Endothelial cell (in vitro differentiated cells): ENCODE data around the gene RPN2. TPM values are rescaled to one million over a fixed set of nuclear protein-coding genes. Genes with fewer than 3 reads are reported as not detected.
A peak's percentile ranks its signal among the peaks of the same experiment; 100 is the strongest.

ENCODE experiments used
- DNase-seq: peaks from one replicate; pipeline ENCODE4 v3.0.0; 2021; ENCODE audit warnings: low spot score
- H3K27ac Mint-ChIP-seq: one replicate; pipeline ENCODE4 v1.8.0; 2021; ENCODE audit warnings: mixed read lengths, inconsistent platforms; ENCODE audit not compliant: unreplicated experiment
- H3K27me3 Mint-ChIP-seq: one replicate; pipeline ENCODE4 v1.8.0; 2021; ENCODE audit warnings: mild to moderate bottlenecking, moderate library complexity, mixed read lengths, inconsistent platforms; ENCODE audit not compliant: unreplicated experiment
- H3K36me3 Mint-ChIP-seq: one replicate; pipeline ENCODE4 v1.8.0; 2021; ENCODE audit warnings: mild to moderate bottlenecking, low read depth, mixed read lengths, inconsistent platforms; ENCODE audit not compliant: unreplicated experiment
- H3K4me1 Mint-ChIP-seq: one replicate; pipeline ENCODE4 v1.8.0; 2021; ENCODE audit warnings: mild to moderate bottlenecking, mixed read lengths, inconsistent platforms; ENCODE audit not compliant: unreplicated experiment
- H3K4me3 Mint-ChIP-seq: one replicate; pipeline ENCODE4 v1.8.0; 2021; ENCODE audit warnings: mild to moderate bottlenecking, mixed read lengths, inconsistent platforms; ENCODE audit not compliant: unreplicated experiment
- H3K9me3 Mint-ChIP-seq: one replicate; pipeline ENCODE4 v1.8.0; 2021; ENCODE audit warnings: mixed read lengths, inconsistent platforms; ENCODE audit not compliant: unreplicated experiment
- total RNA-seq: library from RNA; stranded (reverse); fragmentation: NEBNext Ultra II Directional; extraction: Animal tissue kit (Norgen Biotek cat#: 25700); gene quantifications from one replicate; pipeline ENCODE4 v1.2.1, GENCODE V29; 2021; ENCODE audit not compliant: unreplicated experiment
- TF ChIP-seq, protein P1 (sequence below): fragments of 200-600 bp; sonication (generic); IDR thresholded peaks from one replicate; pipeline ENCODE4 v1.5.0; 2021; ENCODE audit warnings: antibody characterized with exemption; ENCODE audit not compliant: unreplicated experiment

The RPN2 gene
- total RNA-seq, 1 donor from 2014 or later: 187 TPM

DNA sequence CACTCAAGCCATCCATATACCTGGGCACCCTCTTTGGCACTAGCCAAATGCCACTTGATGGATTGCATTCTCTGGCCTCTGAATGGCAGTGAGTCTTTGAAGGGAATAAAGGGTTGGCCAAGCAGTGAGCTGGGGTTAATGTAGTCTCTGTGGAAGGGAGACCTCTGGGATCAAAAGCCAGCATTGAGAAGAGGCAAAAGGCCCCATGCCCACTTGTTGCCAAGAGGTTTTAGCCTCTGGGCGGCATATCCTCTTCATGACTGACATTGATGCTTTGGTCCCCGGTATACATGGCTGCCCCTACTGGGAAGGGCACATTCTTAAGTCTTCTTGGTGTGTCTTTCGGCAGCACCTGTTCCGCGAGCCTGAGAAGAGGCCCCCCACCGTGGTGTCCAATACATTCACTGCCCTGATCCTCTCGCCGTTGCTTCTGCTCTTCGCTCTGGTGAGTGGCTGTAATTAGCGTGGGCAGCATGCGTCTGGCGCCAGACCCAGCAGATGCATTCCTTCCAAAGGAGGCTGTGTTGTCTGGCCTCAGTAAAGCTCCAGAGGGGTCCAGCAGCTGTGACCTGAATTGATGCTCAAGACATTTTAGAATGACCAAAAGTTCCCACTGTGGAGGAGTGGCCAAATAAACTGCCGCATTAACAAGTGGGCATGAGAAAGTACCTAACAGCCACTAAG, 53.0 kb downstream of the RPN2 start:
- Mint-ChIP-seq H3K36me3 (peaks cover 60% of the 10 kb centered on the region), H3K4me3 (peak overlapping the region; percentile 2), H3K4me1 (no peaks in the 10 kb centered on the region), H3K27me3 (peaks cover 4% of the 10 kb centered on the region), H3K27ac (no peak overlapping the region), H3K9me3 (no peaks in the 10 kb centered on the region)
- TF ChIP-seq, protein P1, sequence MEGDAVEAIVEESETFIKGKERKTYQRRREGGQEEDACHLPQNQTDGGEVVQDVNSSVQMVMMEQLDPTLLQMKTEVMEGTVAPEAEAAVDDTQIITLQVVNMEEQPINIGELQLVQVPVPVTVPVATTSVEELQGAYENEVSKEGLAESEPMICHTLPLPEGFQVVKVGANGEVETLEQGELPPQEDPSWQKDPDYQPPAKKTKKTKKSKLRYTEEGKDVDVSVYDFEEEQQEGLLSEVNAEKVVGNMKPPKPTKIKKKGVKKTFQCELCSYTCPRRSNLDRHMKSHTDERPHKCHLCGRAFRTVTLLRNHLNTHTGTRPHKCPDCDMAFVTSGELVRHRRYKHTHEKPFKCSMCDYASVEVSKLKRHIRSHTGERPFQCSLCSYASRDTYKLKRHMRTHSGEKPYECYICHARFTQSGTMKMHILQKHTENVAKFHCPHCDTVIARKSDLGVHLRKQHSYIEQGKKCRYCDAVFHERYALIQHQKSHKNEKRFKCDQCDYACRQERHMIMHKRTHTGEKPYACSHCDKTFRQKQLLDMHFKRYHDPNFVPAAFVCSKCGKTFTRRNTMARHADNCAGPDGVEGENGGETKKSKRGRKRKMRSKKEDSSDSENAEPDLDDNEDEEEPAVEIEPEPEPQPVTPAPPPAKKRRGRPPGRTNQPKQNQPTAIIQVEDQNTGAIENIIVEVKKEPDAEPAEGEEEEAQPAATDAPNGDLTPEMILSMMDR: no peak
- DNase-seq: no peak

DNA sequence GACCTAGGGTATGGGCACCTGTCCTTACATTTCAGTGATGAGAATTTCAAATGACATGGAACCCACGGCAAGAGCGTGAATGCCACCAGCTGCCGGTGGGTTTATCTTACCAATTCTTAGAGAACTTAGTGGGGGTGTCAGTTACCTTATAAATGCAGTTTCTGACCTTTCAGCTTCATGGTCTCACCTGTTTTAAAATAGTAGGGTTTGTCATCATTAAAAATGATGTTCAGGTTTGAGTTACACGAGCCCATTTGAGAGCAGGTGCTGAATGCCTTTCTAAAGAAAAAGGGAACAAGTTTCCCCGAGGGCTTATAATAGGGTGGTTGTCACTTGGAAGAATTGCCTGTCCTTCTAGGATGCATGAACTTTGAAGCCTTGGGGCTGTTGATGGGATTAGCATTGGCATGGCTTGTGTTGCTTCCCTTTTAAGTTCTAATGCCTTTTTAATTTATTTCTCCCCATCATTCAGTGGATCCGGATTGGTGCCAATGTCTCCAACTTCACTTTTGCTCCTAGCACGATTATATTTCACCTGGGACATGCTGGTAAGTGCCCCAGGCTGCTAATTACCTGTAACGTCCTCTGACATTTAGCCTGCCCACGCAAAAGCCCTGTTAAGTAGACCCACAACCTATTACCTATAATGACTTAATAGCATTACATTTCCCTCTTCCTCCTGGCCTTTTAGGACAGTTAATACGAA, 54.6 kb downstream of the RPN2 start:
- H3K4me1 Mint-ChIP-seq: no peaks in the 10 kb centered on the region

DNA sequence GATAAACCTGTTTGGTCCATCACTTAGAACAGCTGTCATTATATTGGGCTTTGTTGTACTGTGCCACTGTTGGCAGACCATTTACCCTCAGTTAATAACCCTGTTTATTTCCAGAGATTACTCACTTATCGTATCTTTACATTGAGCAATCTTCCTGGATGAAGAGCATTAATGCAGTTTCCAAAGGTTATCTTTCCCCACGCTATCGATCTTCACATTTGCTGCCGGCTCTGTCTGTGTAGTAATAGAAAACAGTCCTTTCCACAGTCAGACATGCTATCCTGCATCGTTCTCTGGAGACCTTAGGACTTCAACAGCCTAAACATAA, 55.1 kb downstream of the RPN2 start:
- no peaks in the 10 kb centered on the region for H3K4me1 Mint-ChIP-seq
- H3K4me3 Mint-ChIP-seq: no peak overlapping the region
- peaks cover 4% of the 10 kb centered on the region for H3K27me3 Mint-ChIP-seq
- DNase-seq: no peak
- TF ChIP-seq, protein P1: no peak
- no peak overlapping the region for H3K27ac Mint-ChIP-seq
- H3K36me3 Mint-ChIP-seq: peaks cover 53% of the 10 kb centered on the region
- H3K9me3 Mint-ChIP-seq: no peaks in the 10 kb centered on the region

More for the DNA sequence above, 54.6 kb downstream of the RPN2 start:
- Mint-ChIP-seq H3K9me3 (no peaks in the 10 kb centered on the region), H3K4me3 (no peak overlapping the region), H3K27me3 (peaks cover 4% of the 10 kb centered on the region), H3K36me3 (peaks cover 53% of the 10 kb centered on the region), H3K27ac (no peak overlapping the region)
- no peak for DNase-seq
- TF ChIP-seq, protein P1: no peak

DNA sequence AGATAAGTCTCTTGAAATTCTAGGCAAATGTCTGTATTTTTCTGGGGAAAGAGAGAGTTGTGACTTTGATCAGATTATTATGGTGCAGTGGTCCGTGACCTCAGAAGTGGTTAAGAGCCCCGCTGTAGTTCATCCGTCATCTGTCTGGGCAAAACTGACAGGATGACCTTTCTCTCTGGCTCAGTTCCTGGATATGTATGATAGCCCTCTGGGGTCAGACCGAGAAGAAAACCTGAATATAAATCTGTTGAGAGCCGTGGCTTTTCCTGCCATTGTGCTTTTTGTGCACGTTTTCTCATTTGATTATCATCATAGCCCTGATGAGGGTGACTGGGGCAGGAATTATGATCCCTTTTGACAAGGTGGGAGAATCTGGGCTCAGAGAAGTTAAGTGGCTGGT, 55.9 kb downstream of the RPN2 start:
- Mint-ChIP-seq H3K27ac (no peak overlapping the region), H3K4me1 (no peaks in the 10 kb centered on the region), H3K36me3 (peaks cover 46% of the 10 kb centered on the region), H3K27me3 (peaks cover 4% of the 10 kb centered on the region), H3K4me3 (no peak overlapping the region), H3K9me3 (no peaks in the 10 kb centered on the region)
- no peak for DNase-seq
- TF ChIP-seq, protein P1: no peak

DNA sequence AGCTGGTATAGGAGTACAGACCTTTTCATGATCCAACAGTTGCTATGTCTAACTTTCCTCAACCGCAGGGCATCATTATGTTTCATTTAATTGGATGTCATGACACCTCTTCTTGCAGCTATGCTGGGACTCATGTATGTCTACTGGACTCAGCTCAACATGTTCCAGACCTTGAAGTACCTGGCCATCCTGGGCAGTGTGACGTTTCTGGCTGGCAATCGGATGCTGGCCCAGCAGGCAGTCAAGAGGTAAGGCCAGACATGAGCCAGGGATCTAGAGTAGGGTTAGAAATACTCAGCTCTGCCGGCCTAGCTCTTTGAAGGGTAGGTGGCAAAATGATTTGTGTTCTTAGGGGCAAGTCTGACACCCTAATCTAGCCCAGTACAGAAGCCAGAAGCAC, 57.3 kb downstream of the RPN2 start:
- Mint-ChIP-seq H3K36me3 (peaks cover 48% of the 10 kb centered on the region), H3K4me3 (peak overlapping the region; percentile 37), H3K9me3 (no peaks in the 10 kb centered on the region), H3K27ac (no peak overlapping the region), H3K4me1 (no peaks in the 10 kb centered on the region), H3K27me3 (peaks cover under 1% of the 10 kb centered on the region)
- TF ChIP-seq, protein P1: no peak
- no peak for DNase-seq
